ENCODE data around the gene TRAPPC10.
"Not testable (repeated sequence)": the region's sequence is repeated elsewhere in the genome, so short reads cannot be mapped to it uniquely, and the experiment has no call there.

TRAPPC10 gene

GRCh38 chr21:44107589-44107988, 95.5 kb downstream of the TRAPPC10 start:
- not testable (repeated sequence) for H3K27me3 ChIP-seq (ENCODE audit: control insufficient read depth, insufficient read depth, low read length); H3K4me1 ChIP-seq (ENCODE audit: control insufficient read depth, insufficient read depth, low read length); H3K36me3 ChIP-seq (ENCODE audit: control insufficient read depth, insufficient read depth, low read length); DNase-seq (ENCODE audit: low read depth, low spot score); H3K9me3 ChIP-seq (ENCODE audit: control insufficient read depth, insufficient read depth, low read length); H3K4me3 ChIP-seq (ENCODE audit: low read length); H3K27ac ChIP-seq (ENCODE audit: low read length)
- WGBS (ENCODE audit: insufficient coverage, insufficient read length) = no CpG with 5 or more reads among the region's 31 CpGs

GRCh38 chr21:44113702-44114371, 101.7 kb downstream of the TRAPPC10 start:
- H3K27ac ChIP-seq (ENCODE audit: low read length); H3K9me3 ChIP-seq (ENCODE audit: control insufficient read depth, insufficient read depth, low read length); H3K4me3 ChIP-seq (ENCODE audit: low read length); H3K27me3 ChIP-seq (ENCODE audit: control insufficient read depth, insufficient read depth, low read length); H3K36me3 ChIP-seq (ENCODE audit: control insufficient read depth, insufficient read depth, low read length); DNase-seq (ENCODE audit: low read depth, low spot score); H3K4me1 ChIP-seq (ENCODE audit: control insufficient read depth, insufficient read depth, low read length): not testable (repeated sequence)
- WGBS (ENCODE audit: insufficient coverage, insufficient read length) = no CpG with 5 or more reads among the region's 33 CpGs

DNA sequence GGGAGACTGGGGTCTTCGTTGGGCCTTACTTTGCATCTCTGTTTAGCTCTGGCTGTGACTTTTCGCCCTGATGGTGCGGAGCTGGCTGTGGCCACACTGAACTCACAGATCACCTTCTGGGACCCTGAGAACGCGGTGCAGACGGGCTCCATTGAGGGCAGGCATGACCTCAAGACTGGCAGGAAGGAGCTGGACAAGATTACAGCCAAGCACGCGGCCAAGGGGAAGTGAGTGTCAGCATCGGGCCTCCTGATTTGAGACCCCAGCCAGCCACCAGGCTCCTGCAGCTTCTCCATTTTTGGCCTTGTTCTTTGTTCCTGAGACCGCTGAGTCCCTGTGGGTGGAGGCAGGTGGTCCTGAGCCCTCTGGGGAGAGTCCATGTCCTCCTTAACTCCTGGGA, 110.0 kb downstream of the TRAPPC10 start:
- H3K4me1 ChIP-seq (ENCODE audit: control insufficient read depth, insufficient read depth, low read length); H3K4me3 ChIP-seq (ENCODE audit: low read length); H3K27me3 ChIP-seq (ENCODE audit: control insufficient read depth, insufficient read depth, low read length); DNase-seq (ENCODE audit: low read depth, low spot score); H3K27ac ChIP-seq (ENCODE audit: low read length); H3K9me3 ChIP-seq (ENCODE audit: control insufficient read depth, insufficient read depth, low read length); H3K36me3 ChIP-seq (ENCODE audit: control insufficient read depth, insufficient read depth, low read length): not testable (repeated sequence)
- no CpG with 5 or more reads among the region's 10 CpGs for WGBS (ENCODE audit: insufficient coverage, insufficient read length)

DNA sequence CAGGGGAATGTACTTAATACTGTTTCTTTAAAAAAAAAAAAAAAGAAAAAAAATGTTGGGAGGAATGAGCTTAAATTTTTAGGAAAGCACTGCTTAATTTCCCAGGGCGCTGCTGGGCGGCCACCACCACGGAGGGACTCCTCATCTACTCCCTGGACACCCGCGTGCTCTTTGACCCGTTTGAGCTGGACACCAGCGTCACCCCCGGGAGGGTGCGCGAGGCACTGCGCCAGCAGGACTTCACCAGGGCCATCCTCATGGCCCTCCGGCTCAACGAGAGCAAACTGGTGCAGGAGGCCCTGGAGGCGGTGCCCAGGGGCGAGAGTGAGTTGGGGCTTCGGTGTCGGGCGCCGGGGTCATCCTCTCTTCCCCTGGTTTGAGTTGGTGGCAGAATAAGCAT, 115.7 kb downstream of the TRAPPC10 start:
- not testable (repeated sequence) for H3K4me3 ChIP-seq (ENCODE audit: low read length); H3K27ac ChIP-seq (ENCODE audit: low read length); DNase-seq (ENCODE audit: low read depth, low spot score); H3K36me3 ChIP-seq (ENCODE audit: control insufficient read depth, insufficient read depth, low read length); H3K9me3 ChIP-seq (ENCODE audit: control insufficient read depth, insufficient read depth, low read length); H3K4me1 ChIP-seq (ENCODE audit: control insufficient read depth, insufficient read depth, low read length); H3K27me3 ChIP-seq (ENCODE audit: control insufficient read depth, insufficient read depth, low read length)
- WGBS (ENCODE audit: insufficient coverage, insufficient read length) = no CpG with 5 or more reads among the region's 19 CpGs

GRCh38 chr21:44133715-44134057, 121.6 kb downstream of the TRAPPC10 start:
- H3K4me1 ChIP-seq (ENCODE audit: control insufficient read depth, insufficient read depth, low read length); H3K4me3 ChIP-seq (ENCODE audit: low read length): not testable (repeated sequence)
- WGBS (ENCODE audit: insufficient coverage, insufficient read length) = no CpG with 5 or more reads among the region's 35 CpGs

GRCh38 chr21:44134732-44135131, 122.6 kb downstream of the TRAPPC10 start:
- DNase-seq (ENCODE audit: low read depth, low spot score); H3K27ac ChIP-seq (ENCODE audit: low read length); H3K36me3 ChIP-seq (ENCODE audit: control insufficient read depth, insufficient read depth, low read length); H3K4me3 ChIP-seq (ENCODE audit: low read length); H3K9me3 ChIP-seq (ENCODE audit: control insufficient read depth, insufficient read depth, low read length); H3K4me1 ChIP-seq (ENCODE audit: control insufficient read depth, insufficient read depth, low read length); H3K27me3 ChIP-seq (ENCODE audit: control insufficient read depth, insufficient read depth, low read length): not testable (repeated sequence)
- no CpG with 5 or more reads among the region's 8 CpGs for WGBS (ENCODE audit: insufficient coverage, insufficient read length)

More at GRCh38 chr21:44133715-44134057, 121.6 kb downstream of the TRAPPC10 start:
- H3K27ac ChIP-seq (ENCODE audit: low read length); H3K9me3 ChIP-seq (ENCODE audit: control insufficient read depth, insufficient read depth, low read length); DNase-seq (ENCODE audit: low read depth, low spot score); H3K27me3 ChIP-seq (ENCODE audit: control insufficient read depth, insufficient read depth, low read length); H3K36me3 ChIP-seq (ENCODE audit: control insufficient read depth, insufficient read depth, low read length): not testable (repeated sequence)

GRCh38 chr21:44138039-44138438, 125.9 kb downstream of the TRAPPC10 start:
- not testable (repeated sequence) for DNase-seq (ENCODE audit: low read depth, low spot score); H3K27ac ChIP-seq (ENCODE audit: low read length); H3K4me1 ChIP-seq (ENCODE audit: control insufficient read depth, insufficient read depth, low read length); H3K9me3 ChIP-seq (ENCODE audit: control insufficient read depth, insufficient read depth, low read length); H3K4me3 ChIP-seq (ENCODE audit: low read length); H3K36me3 ChIP-seq (ENCODE audit: control insufficient read depth, insufficient read depth, low read length); H3K27me3 ChIP-seq (ENCODE audit: control insufficient read depth, insufficient read depth, low read length)
- no CpG with 5 or more reads among the region's 15 CpGs for WGBS (ENCODE audit: insufficient coverage, insufficient read length)

DNA sequence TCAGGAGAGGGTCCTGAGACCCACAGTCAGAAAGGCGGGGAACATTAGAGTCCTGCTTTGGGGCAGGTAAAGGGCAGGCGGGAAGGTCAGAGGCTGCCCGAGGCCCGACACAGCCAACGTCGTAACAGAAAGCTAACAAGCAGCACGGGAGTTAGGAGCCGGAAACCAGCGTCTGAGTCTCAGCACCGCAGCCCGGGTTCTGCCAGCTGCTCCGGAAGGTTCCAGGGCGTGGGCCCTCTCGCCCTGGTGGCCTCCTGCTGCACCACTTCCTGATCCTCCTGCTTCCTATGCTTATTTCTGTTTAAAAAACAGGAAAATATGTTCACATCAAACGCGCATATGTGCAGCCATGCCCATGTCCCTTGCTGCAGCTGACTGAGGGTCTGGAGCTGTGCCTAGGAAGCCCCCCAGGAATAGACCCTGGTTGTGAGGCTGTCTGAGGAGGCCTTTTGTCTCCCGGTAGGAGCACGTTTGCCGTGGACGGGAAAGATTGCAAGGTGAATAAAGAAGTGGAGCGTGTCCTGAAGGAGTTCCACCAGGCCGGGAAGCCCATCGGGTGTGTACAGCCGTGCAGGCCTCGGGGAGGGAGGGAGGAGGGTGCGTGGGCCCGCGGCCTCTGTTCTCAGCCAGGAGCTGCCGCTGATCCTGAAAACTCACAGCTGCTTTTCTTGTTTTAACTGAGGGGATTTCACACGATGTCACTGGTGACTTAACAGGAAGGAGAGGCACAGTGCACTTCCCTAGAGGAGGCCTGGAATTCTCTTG, 127.9 kb downstream of the TRAPPC10 start:
- not testable (repeated sequence) for DNase-seq (ENCODE audit: low read depth, low spot score); H3K4me1 ChIP-seq (ENCODE audit: control insufficient read depth, insufficient read depth, low read length); H3K27me3 ChIP-seq (ENCODE audit: control insufficient read depth, insufficient read depth, low read length); H3K36me3 ChIP-seq (ENCODE audit: control insufficient read depth, insufficient read depth, low read length); H3K4me3 ChIP-seq (ENCODE audit: low read length); H3K27ac ChIP-seq (ENCODE audit: low read length); H3K9me3 ChIP-seq (ENCODE audit: control insufficient read depth, insufficient read depth, low read length)
- no CpG with 5 or more reads among the region's 30 CpGs for WGBS (ENCODE audit: insufficient coverage, insufficient read length)

DNA sequence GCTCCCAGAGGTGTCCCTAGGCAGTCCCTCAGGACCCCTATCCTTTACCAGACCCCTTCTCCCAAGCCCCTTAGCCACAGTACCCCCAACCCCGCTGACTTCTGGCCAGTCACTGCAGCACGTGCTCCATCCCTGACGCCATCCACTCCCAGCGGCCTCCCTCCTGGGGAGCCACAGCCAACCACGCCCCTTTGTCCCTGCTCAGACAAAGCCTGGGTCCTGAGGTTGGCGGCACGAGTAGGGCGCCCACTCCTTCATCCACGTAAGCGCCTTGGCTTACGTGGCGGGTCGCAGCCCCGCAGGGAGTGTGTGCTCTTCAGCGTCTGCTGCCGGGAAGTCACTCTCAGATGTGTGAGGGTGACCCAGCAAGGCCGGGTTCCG, 128.4 kb downstream of the TRAPPC10 start:
- WGBS (ENCODE audit: insufficient coverage, insufficient read length) = no CpG with 5 or more reads among the region's 18 CpGs
- H3K27me3 ChIP-seq (ENCODE audit: control insufficient read depth, insufficient read depth, low read length); H3K36me3 ChIP-seq (ENCODE audit: control insufficient read depth, insufficient read depth, low read length); H3K27ac ChIP-seq (ENCODE audit: low read length); H3K4me3 ChIP-seq (ENCODE audit: low read length); H3K4me1 ChIP-seq (ENCODE audit: control insufficient read depth, insufficient read depth, low read length); H3K9me3 ChIP-seq (ENCODE audit: control insufficient read depth, insufficient read depth, low read length); DNase-seq (ENCODE audit: low read depth, low spot score): not testable (repeated sequence)

DNA sequence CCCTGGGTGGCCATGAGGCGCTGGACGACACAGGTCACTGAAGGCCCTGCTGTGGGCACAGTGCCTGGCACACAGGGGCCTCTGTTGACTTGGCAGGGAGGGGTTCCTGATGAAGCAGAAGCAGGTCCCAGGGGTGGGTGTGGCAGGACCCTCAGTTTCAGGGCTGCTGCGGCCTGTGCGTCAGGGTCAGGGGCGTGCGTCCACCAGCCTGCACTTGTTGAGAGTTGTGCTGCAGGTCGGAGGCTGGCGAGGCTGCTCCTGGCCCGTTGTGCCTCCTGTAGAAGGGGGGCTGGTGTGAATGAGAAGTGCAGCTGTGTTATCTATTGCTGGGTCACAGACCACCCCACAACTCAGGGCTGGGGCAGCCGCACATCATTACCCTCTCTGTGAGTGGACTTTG, 130.4 kb downstream of the TRAPPC10 start:
- not testable (repeated sequence) for H3K36me3 ChIP-seq (ENCODE audit: control insufficient read depth, insufficient read depth, low read length); H3K27ac ChIP-seq (ENCODE audit: low read length); H3K9me3 ChIP-seq (ENCODE audit: control insufficient read depth, insufficient read depth, low read length); H3K4me3 ChIP-seq (ENCODE audit: low read length); DNase-seq (ENCODE audit: low read depth, low spot score); H3K27me3 ChIP-seq (ENCODE audit: control insufficient read depth, insufficient read depth, low read length); H3K4me1 ChIP-seq (ENCODE audit: control insufficient read depth, insufficient read depth, low read length)
- WGBS (ENCODE audit: insufficient coverage, insufficient read length) = no CpG with 5 or more reads among the region's 10 CpGs

GRCh38 chr21:44143380-44143779, 131.3 kb downstream of the TRAPPC10 start:
- not testable (repeated sequence) for H3K4me1 ChIP-seq (ENCODE audit: control insufficient read depth, insufficient read depth, low read length); DNase-seq (ENCODE audit: low read depth, low spot score); H3K4me3 ChIP-seq (ENCODE audit: low read length); H3K9me3 ChIP-seq (ENCODE audit: control insufficient read depth, insufficient read depth, low read length); H3K27me3 ChIP-seq (ENCODE audit: control insufficient read depth, insufficient read depth, low read length); H3K27ac ChIP-seq (ENCODE audit: low read length); H3K36me3 ChIP-seq (ENCODE audit: control insufficient read depth, insufficient read depth, low read length)
- no CpG with 5 or more reads among the region's 17 CpGs for WGBS (ENCODE audit: insufficient coverage, insufficient read length)

Data from iPS DF 6.9 (cell line).